Naive thymus-derived CD4-positive, alpha-beta T cell (primary cell): ENCODE measurements around the gene TAF1B. TPM values are rescaled to one million over a fixed set of nuclear protein-coding genes. Genes with fewer than 3 reads are reported as not detected.
A peak's percentile ranks its signal among the peaks of the same experiment; 100 is the strongest.

Source experiments
- ATAC-seq: fragments of 150-1000 bp; cut with Tn5 transposase; 2 replicates; pipeline ENCODE4 v1.10.0; 2021; ENCODE audit warnings: mild to moderate bottlenecking, moderate library complexity
- CTCF ChIA-PET: fragments of 350-600 bp; sonication (Branson Sonifier 250); formaldehyde crosslinking; loops from one replicate; lab custom pipeline; 2021; ENCODE audit warnings: antibody characterized with exemption; lab: Charles Lee
- POLR2A ChIA-PET: fragments of 350-600 bp; sonication (Branson Sonifier 250); formaldehyde crosslinking; loops from one replicate; lab custom pipeline; 2021; ENCODE audit warnings: antibody characterized with exemption, inconsistent platforms; lab: Charles Lee
- DNase-seq, 9 donors: peaks; one replicate each; pipeline versions ENCODE4 v3.0.0 to v3.0.0-alpha.2; 2020 to 2022; ENCODE audit warnings: mixed read lengths in 1 of 9
- H3K27ac ChIP-seq: one replicate; pipeline ENCODE4 v1.7.0; 2013; ENCODE audit warnings: mild to moderate bottlenecking, low read depth, low read length, moderate library complexity
- H3K27me3 ChIP-seq, 2 donors: one replicate each; pipeline ENCODE4 v1.7.0; 2013; ENCODE audit warnings: low read length in 2 of 2, mild to moderate bottlenecking in 2 of 2, moderate library complexity in 2 of 2; ENCODE audit not compliant: control insufficient read depth in 2 of 2, insufficient read depth in 2 of 2
- H3K36me3 ChIP-seq, 3 experiments: 1 replicate in 2 of 3; 2 replicates in 1 of 3; pipeline ENCODE4 v1.7.0; 2013; ENCODE audit warnings: low read length in 3 of 3, mild to moderate bottlenecking in 3 of 3, moderate library complexity in 1 of 3; ENCODE audit not compliant: insufficient read depth in 3 of 3, control insufficient read depth in 2 of 3
- H3K4me1 ChIP-seq, 2 donors: one replicate each; pipeline ENCODE4 v1.7.0; 2013; ENCODE audit warnings: low read length in 2 of 2, mild to moderate bottlenecking in 2 of 2, moderate library complexity in 1 of 2; ENCODE audit not compliant: control insufficient read depth in 2 of 2, insufficient read depth in 2 of 2
- H3K4me3 ChIP-seq: 2 replicates; pipeline ENCODE4 v1.7.0; 2013; ENCODE audit warnings: mild to moderate bottlenecking, low read length
- H3K9me3 ChIP-seq, 3 experiments: 1 replicate in 2 of 3; 2 replicates in 1 of 3; pipeline ENCODE4 v1.7.0; 2013; ENCODE audit warnings: low read length in 3 of 3; ENCODE audit not compliant: control insufficient read depth in 2 of 3
- H3K27ac Mint-ChIP-seq, 9 donors: one replicate each; pipeline ENCODE4 v1.8.0; 2020 to 2022; ENCODE audit warnings: mixed read lengths in 9 of 9, mild to moderate bottlenecking in 8 of 9, moderate library complexity in 5 of 9, inconsistent platforms in 2 of 9
- H3K27me3 Mint-ChIP-seq, 5 donors: one replicate each; pipeline ENCODE4 v1.8.0; 2021 to 2022; ENCODE audit warnings: mixed read lengths in 5 of 5, mild to moderate bottlenecking in 1 of 5
- H3K36me3 Mint-ChIP-seq, 5 donors: one replicate each; pipeline ENCODE4 v1.8.0; 2020 to 2022; ENCODE audit warnings: mixed read lengths in 5 of 5, mild to moderate bottlenecking in 3 of 5, inconsistent platforms in 1 of 5
- H3K4me1 Mint-ChIP-seq, 7 donors: one replicate each; pipeline ENCODE4 v1.8.0; 2020 to 2022; ENCODE audit warnings: mixed read lengths in 7 of 7, mild to moderate bottlenecking in 3 of 7, inconsistent platforms in 1 of 7
- H3K4me3 Mint-ChIP-seq, 10 donors: one replicate each; pipeline ENCODE4 v1.8.0; 2020 to 2022; ENCODE audit warnings: mild to moderate bottlenecking in 10 of 10, mixed read lengths in 10 of 10, moderate library complexity in 6 of 10, inconsistent platforms in 2 of 10
- H3K9me3 Mint-ChIP-seq, 11 donors: one replicate each; pipeline ENCODE4 v1.8.0; 2020 to 2022; ENCODE audit warnings: mixed read lengths in 11 of 11, mild to moderate bottlenecking in 4 of 11, inconsistent platforms in 1 of 11, moderate library complexity in 1 of 11
- intact Hi-C, 2 donors: fragments of 100-400 bp; cut with micrococcal nuclease; formaldehyde crosslinking; loops; one replicate each; pipeline ENCODE4 v1.15.1; 2023
- polyA plus RNA-seq, 2 donors: library from polyadenylated mRNA; unstranded; fragments of 300-500 nt; fragmentation: Illumina TruSeq; gene quantifications; one replicate each; pipeline ENCODE4 v1.2.3, GENCODE V29; 2021
- total RNA-seq, 6 experiments: library from RNA in 5 of 6; stranded (reverse) in 5 of 6; gene quantifications; 1 replicate in 5 of 6; 2 replicates in 1 of 6; pipeline ENCODE4 v1.2.3 and lab custom pipeline; 2021 to 2026

The TAF1B gene
- total and polyA plus RNA-seq, 7 experiments from 2014 or later: 7.2 to 28.2 (median 16.0) TPM

DNA sequence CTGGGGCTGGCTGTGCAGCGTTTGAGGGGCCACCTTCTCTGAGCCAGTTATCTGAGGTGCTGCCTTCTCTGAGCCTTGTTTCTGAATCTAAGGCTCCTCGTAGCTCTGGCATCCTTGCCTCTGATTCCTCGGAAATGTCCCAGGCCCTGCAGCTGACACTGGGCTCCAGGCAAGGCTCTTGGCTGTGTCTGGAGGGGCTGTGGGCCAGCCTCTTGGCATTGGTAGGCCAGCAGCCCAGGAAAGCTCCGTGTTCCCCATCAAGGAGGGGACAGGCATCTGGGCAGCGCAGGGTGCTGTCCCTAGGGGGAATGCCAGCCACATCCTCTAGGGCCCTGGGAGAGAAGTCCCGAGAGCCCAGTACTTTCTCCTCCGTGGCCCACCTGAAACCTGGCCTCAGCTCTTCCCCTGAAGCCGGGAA lies 40.7 kb upstream of the TAF1B start:
- Histone ChIP-seq H3K4me3 (no peak overlapping the region), H3K27ac (no peak overlapping the region), H3K4me1 (peaks cover 9 to 12% of the 10 kb centered on the region in 2 donors), H3K9me3 (no peaks in the 10 kb centered on the region), H3K27me3 (no peaks in the 10 kb centered on the region), H3K36me3 (no peaks in the 10 kb centered on the region)
- Mint-ChIP-seq H3K4me3 (no peak overlapping the region), H3K27me3 (peaks cover 0 to 20% (median 0%) of the 10 kb centered on the region in 5 donors), H3K9me3 (no peaks in the 10 kb centered on the region), H3K4me1 (peaks cover 11 to 29% (median 14%) of the 10 kb centered on the region in 7 donors), H3K36me3 (peaks cover 0 to 3% (median 0%) of the 10 kb centered on the region in 5 donors), H3K27ac (no peak overlapping the region)
- POLR2A ChIA-PET: no interaction called here
- intact Hi-C loops: no loop called here
- DNase-seq (peak in 1 of 9 donors; percentile 3), ATAC-seq (no peak)
- CTCF ChIA-PET: no interaction called here

GRCh38 chr2:9803023-9803805 lies 40.1 kb upstream of the TAF1B start:
- Mint-ChIP-seq H3K4me3 (no peak overlapping the region), H3K27ac (no peak overlapping the region), H3K4me1 (peaks cover 11 to 25% (median 14%) of the 10 kb centered on the region in 7 donors), H3K9me3 (no peaks in the 10 kb centered on the region), H3K27me3 (peaks cover 0 to 21% (median 0%) of the 10 kb centered on the region in 5 donors), H3K36me3 (peaks cover 0 to 3% (median 0%) of the 10 kb centered on the region in 5 donors)
- no peaks in the 10 kb centered on the region for H3K27me3 ChIP-seq
- H3K36me3 ChIP-seq: no peaks in the 10 kb centered on the region
- H3K4me3 ChIP-seq: no peak overlapping the region
- peaks cover 9 to 12% of the 10 kb centered on the region in 2 donors for H3K4me1 ChIP-seq
- H3K27ac ChIP-seq: no peak overlapping the region
- H3K9me3 ChIP-seq: no peaks in the 10 kb centered on the region
- no peak for ATAC-seq
- intact Hi-C loops: no loop called here
- ChIA-PET POLR2A (no interaction called here), CTCF (interaction anchor here (0.6 to 0.7 kb wide), 2 partner anchors 23 to 26 kb away, joined by 3 to 4 read pairs; no protein-coding TSS in a partner anchor)
- DNase-seq: peak in 1 of 9 donors; percentile 0

DNA sequence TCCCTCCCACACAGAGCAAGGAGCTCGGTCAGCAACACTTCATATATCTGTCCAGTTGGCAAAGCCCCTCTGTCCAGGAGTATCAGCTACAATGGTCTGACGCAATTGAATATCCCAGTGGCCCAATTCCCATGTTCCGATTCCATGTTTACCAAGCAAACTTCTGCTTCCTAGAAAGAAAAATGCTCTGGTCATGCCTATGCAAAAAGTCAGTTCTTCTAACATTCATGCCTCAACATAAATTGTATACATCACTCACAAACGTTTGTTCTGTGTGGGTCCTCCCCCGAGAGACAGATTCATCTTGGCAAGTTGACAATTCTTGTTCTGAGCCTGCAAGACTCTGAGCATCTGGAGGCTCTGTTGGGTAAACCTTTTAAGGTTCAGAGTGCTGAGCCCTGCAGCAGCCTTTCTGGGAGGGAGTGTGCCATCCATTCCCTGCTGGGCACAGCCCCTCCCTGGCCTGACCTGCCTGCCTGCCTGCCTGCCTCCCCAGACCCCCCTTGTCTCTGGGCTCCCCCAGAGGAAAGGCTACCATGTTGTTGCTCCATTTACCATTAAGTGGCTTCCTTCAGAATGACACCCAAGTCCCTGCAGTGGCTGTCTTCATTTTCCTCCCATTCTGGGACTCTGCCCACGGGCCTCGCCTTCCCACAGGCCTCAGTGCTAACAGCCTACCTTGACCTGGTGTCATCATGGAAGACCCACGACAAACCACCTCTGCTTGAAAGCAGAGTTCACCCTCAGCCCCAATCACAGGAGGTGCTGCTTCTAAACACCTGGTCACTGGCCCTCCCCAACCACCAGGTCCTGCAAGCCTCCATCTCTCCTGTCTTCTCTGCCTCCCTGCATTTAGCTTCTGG lies 37.6 kb upstream of the TAF1B start:
- H3K27me3 Mint-ChIP-seq: peaks cover 0 to 21% (median 0%) of the 10 kb centered on the region in 5 donors
- ChIA-PET POLR2A (no interaction called here), CTCF (interaction anchor here (0.5 to 1.0 kb wide), 2 partner anchors 8 to 307 kb away, joined by 3 to 4 read pairs; no protein-coding TSS in a partner anchor)
- no peak overlapping the region for H3K4me3 Mint-ChIP-seq
- intact Hi-C loops: no loop called here
- DNase-seq (no peak), ATAC-seq (no peak)
- peaks cover 0 to 6% (median 0%) of the 10 kb centered on the region in 7 donors for H3K4me1 Mint-ChIP-seq
- Histone ChIP-seq H3K4me1 (no peaks in the 10 kb centered on the region), H3K36me3 (no peaks in the 10 kb centered on the region), H3K27me3 (no peaks in the 10 kb centered on the region), H3K27ac (no peak overlapping the region), H3K9me3 (no peaks in the 10 kb centered on the region), H3K4me3 (no peak overlapping the region)
- peaks cover 0 to 3% (median 0%) of the 10 kb centered on the region in 5 donors for H3K36me3 Mint-ChIP-seq
- no peak overlapping the region for H3K27ac Mint-ChIP-seq
- no peaks in the 10 kb centered on the region for H3K9me3 Mint-ChIP-seq

DNA sequence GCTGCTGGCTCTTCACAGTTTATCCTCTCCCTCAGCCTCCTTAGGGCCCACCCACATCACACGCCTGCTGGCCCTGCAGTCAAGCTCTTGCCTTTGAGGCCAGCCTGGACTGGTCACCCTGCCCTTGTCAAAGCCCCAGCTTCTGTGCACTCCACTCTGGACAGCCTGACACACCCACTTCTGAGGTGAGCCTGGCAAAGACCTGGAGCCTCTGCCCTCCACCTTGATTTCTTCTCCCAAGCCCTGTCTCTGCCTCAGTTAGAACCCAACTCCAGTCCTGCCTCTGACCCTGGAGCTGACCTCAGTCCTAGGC lies 37.0 kb upstream of the TAF1B start:
- H3K36me3 ChIP-seq: no peaks in the 10 kb centered on the region
- peaks cover 0 to 21% (median 0%) of the 10 kb centered on the region in 5 donors for H3K27me3 Mint-ChIP-seq
- no peak overlapping the region for H3K27ac ChIP-seq
- no peaks in the 10 kb centered on the region for H3K4me1 ChIP-seq
- ChIA-PET POLR2A (no interaction called here), CTCF (no interaction called here)
- intact Hi-C loops: no loop called here
- no peak overlapping the region for H3K4me3 Mint-ChIP-seq
- H3K27ac Mint-ChIP-seq: no peak overlapping the region
- H3K27me3 ChIP-seq: no peaks in the 10 kb centered on the region
- peaks cover 0 to 3% (median 0%) of the 10 kb centered on the region in 5 donors for H3K36me3 Mint-ChIP-seq
- no peaks in the 10 kb centered on the region for H3K9me3 ChIP-seq
- no peaks in the 10 kb centered on the region for H3K9me3 Mint-ChIP-seq
- H3K4me3 ChIP-seq: no peak overlapping the region
- ATAC-seq: no peak
- DNase-seq: no peak
- H3K4me1 Mint-ChIP-seq: peaks cover 0 to 4% (median 0%) of the 10 kb centered on the region in 7 donors

GRCh38 chr2:9806656-9807055 lies 36.6 kb upstream of the TAF1B start:
- ATAC-seq (no peak), DNase-seq (no peak)
- Histone ChIP-seq H3K4me1 (no peaks in the 10 kb centered on the region), H3K27me3 (no peaks in the 10 kb centered on the region), H3K4me3 (no peak overlapping the region), H3K36me3 (no peaks in the 10 kb centered on the region), H3K27ac (no peak overlapping the region), H3K9me3 (no peaks in the 10 kb centered on the region)
- Mint-ChIP-seq H3K4me3 (no peak overlapping the region), H3K9me3 (no peaks in the 10 kb centered on the region), H3K27ac (no peak overlapping the region), H3K36me3 (peaks cover 0 to 3% (median 0%) of the 10 kb centered on the region in 5 donors), H3K4me1 (peaks cover 0 to under 1% (median 0%) of the 10 kb centered on the region in 7 donors), H3K27me3 (peaks cover 0 to 21% (median 0%) of the 10 kb centered on the region in 5 donors)
- ChIA-PET POLR2A (no interaction called here), CTCF (no interaction called here)
- intact Hi-C loops: no loop called here

DNA sequence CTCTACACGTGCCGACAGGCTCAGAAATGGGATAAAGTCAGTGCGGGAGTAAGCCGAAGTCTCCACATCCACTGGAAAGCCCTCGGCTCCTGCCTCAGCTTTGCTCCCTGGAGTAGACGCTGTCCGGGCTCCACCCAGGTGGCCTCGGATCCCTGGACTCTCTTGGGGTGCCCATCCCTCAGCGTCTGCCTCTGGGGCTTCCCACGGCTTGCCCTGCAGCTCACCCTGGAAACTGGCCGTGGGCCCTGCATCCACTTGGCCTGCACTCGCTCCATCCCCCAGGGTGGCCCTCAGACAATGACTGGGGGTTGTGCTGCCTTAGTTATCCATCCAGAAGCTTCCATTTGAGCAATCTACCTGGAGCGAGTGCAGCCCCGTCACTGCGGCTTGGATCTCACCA lies 36.2 kb upstream of the TAF1B start:
- CTCF ChIA-PET: no interaction called here
- Mint-ChIP-seq H3K27me3 (peaks cover 0 to 21% (median 0%) of the 10 kb centered on the region in 5 donors), H3K27ac (no peak overlapping the region), H3K4me1 (no peaks in the 10 kb centered on the region), H3K4me3 (no peak overlapping the region), H3K36me3 (peaks cover 0 to 3% (median 0%) of the 10 kb centered on the region in 5 donors), H3K9me3 (no peaks in the 10 kb centered on the region)
- Histone ChIP-seq H3K9me3 (no peaks in the 10 kb centered on the region), H3K27me3 (no peaks in the 10 kb centered on the region), H3K4me1 (no peaks in the 10 kb centered on the region), H3K27ac (no peak overlapping the region), H3K4me3 (no peak overlapping the region), H3K36me3 (no peaks in the 10 kb centered on the region)
- no peak for DNase-seq
- intact Hi-C loops: no loop called here
- ATAC-seq: no peak
- POLR2A ChIA-PET: no interaction called here
